ENCODE results near the gene CRABP1. TPM values are rescaled to one million over a fixed set of nuclear protein-coding genes. Genes with fewer than 3 reads are reported as not detected.
A peak's percentile ranks its signal among the peaks of the same experiment; 100 is the strongest.

Gene CRABP1
- total RNA-seq, 2 donors from 2014 or later = 1.7 TPM; not detected in 1

DNA sequence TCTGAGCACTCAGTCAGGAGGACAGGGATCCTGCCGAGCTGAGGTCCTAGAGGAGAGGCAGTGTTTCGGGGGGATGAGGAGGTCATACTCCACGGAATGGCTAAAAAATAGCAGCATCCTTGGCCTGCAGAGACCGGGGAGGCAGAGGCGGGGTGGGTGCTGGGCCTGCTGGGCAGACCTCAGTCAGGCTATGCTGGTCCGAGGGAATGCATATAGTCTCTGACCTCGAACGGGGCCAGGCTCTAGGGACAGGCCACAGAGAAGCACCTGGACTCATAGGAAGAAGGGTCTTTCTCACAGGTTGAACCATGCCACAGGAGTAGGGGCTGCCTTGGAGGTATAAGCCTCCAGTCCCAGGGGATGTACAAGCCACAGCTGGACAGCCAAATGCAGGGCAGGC is 26.8 kb upstream of the CRABP1 start:
- H3K27ac Mint-ChIP-seq = no peak overlapping the region
- no peak for ATAC-seq
- H3K9me3 Mint-ChIP-seq = no peaks in the 10 kb centered on the region
- peak in 1 of 2 donors; percentile 34 for DNase-seq (ENCODE audit: low spot score in 2 of 2)
- H3K36me3 Mint-ChIP-seq = no peaks in the 10 kb centered on the region

DNA sequence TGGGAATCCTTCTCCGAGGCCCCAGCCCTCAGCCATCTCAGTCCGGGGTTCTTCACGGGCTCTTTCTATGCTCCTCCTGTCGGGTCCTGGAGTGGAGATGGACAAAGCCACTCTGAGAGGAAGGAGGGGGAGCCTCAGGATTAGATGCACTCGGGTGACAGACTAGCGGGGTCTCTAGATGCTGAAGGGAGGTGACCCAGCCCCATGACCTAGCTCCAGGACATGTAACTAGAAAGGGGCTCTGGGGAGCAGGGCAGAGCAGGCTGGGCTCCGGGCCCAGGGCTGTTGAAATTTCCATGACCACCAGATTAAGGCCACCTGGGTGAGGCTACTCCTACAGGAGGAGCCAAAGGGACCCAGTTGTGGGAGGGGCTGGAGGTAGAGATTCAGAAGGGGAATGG is 26.0 kb upstream of the CRABP1 start:
- H3K9me3 Mint-ChIP-seq = no peaks in the 10 kb centered on the region
- no peaks in the 10 kb centered on the region for H3K36me3 Mint-ChIP-seq
- ATAC-seq (no peak), DNase-seq (ENCODE audit: low spot score in 2 of 2) (peak in 1 of 2 donors; percentile 42)
- H3K27ac Mint-ChIP-seq = no peak overlapping the region

DNA sequence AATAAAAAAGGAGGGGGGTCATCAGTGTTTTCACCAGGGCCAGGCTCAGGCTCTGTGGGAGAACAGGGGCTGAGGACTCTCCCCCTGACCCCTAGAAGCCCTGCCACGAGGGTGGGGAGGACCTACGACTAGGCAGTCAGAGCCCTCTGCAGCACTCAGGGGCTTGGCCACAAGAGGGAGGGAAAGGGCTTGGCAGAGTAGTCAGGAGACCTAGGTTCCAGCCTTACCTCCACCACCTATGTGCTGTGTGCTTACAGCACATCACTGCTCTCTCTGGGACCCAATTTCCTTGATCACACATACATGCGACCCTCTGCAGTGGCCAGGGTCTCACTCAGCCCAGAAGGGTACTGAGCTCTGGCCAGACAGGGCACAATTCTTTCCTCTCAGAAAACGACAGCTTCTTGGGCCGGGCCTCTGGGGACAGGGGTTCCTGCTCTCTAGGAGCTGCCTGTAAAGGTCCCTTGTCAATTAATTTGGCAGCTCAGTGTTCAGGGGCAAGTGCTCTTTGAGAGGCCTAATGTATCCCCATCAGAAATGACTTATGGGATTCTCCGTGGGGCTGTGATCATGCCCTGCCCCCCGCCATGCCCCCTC is 24.4 kb upstream of the CRABP1 start:
- no peak overlapping the region for H3K27ac Mint-ChIP-seq
- DNase-seq (ENCODE audit: low spot score in 2 of 2) (peak in 1 of 2 donors; percentile 44), ATAC-seq (peak in 1 of 2 donors; percentile 37)
- H3K36me3 Mint-ChIP-seq = no peaks in the 10 kb centered on the region
- no peaks in the 10 kb centered on the region for H3K9me3 Mint-ChIP-seq

DNA sequence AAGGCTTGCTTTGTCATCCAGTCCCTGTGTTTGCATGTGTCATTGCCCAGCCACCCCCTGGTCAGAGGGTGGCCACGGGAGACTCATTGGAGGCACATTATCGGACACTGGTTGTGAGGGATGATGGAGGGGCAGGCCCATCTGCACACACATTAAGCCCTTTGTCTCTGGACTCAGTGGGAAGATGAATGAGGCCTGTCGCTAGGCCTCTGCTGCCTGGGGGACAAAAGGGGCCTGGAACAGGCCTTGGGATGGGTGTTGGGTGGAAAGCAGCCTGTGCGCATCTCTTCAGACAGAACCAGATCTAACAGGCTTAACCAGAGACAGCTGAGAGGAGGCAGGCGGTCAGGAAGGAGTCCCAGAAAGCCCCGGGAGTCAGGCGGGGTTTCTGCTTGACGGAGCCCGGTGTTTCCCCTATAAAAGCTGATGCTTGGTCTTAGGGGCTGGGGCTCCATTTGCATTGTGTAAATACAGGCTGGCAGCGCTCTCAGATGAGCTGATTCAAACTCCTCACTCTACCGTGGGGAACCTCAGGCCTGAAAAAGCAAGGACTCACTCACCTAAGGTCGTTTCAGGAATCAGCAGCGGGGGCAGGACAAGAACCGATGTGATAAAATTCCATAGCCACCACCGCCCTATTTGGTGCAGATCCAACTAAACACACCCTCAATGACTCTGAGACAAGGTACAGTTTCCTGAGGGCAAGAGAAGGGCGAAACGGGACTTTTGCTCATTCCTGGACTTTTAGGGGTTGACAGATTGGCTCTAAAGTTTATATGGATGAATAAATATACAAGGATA is 23.7 kb upstream of the CRABP1 start:
- Mint-ChIP-seq H3K27ac (no peak overlapping the region), H3K9me3 (no peaks in the 10 kb centered on the region), H3K36me3 (no peaks in the 10 kb centered on the region)
- DNase-seq (ENCODE audit: low spot score in 2 of 2) = peak in 1 of 2 donors; percentile 44
- ATAC-seq = no peak

DNA sequence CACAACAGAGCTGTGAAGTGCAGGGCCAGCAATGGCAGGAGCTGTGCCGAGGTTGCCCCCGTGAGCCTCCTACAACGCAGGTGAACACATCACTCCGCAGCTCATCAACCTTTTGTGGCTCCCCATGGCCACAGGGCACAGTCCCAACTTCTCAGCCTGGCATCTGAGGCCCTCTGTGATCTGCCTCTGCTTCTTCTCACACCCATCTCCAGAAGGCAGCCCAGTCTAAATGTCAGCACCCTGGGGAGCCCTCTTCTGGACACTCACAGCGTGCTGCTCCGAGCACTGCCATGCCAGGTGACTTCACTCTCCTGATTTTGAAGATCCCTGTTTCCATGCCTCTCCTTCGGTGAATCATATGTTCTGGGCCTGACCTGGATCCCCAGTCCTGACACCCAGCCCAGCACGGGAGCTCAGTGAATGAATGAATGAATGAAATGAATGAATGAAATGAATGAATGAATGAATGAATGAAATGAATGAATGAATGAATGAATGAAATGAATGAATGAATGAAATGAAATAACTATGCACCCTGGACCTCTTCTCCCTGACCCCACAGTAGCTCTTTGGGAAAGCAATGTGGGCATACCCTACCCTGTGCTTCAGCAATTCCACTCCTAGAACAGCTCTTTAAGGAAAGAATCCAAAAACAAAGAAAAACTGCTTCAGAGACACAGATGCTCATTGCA is 22.9 kb upstream of the CRABP1 start:
- ATAC-seq (no peak), DNase-seq (ENCODE audit: low spot score in 2 of 2) (peak in 1 of 2 donors; percentile 39)
- H3K9me3 Mint-ChIP-seq = no peaks in the 10 kb centered on the region
- no peaks in the 10 kb centered on the region for H3K36me3 Mint-ChIP-seq
- H3K27ac Mint-ChIP-seq = peak overlapping the region; percentile 3 to 35

DNA sequence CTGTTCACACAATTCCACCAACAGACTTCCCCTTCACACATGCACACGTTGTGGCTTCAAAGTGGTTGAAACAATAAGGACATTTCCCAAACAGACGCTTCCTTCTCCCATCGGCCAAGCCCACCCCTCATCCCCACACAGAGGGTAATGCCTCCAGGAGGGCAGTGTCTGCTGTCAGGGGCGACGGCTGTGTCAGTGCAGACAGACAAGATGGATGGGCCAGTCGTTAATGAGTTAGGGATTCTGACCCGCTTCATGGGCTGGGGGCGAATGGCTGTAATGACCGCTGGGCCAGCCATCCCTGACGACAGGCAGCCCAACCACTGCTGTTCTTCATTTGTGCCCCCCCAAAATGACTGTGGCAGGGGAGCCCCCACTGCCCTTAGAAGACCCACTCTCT is 20.6 kb upstream of the CRABP1 start:
- no peak overlapping the region for H3K27ac Mint-ChIP-seq
- DNase-seq (ENCODE audit: low spot score in 2 of 2) (no peak), ATAC-seq (no peak)
- no peaks in the 10 kb centered on the region for H3K9me3 Mint-ChIP-seq
- H3K36me3 Mint-ChIP-seq = no peaks in the 10 kb centered on the region

DNA sequence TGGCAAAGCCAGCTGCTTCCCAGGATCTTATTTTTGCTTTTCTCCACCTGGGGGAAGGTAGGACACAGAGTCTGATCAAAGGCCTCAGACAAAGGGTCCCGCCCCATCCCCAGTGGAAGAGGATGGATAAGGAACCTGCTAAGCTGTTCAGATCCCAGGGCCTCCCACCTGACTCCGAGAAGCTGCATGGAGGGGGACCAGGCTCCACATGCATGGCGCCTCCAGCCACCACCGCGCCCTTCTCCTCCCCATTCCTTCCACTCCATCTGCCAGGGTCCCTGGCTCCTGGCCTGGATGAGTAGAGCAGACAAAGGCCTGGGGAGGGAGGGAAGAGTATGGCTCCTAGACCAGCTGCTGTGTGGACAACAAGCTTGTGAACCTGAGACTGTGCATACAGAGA is 20.0 kb upstream of the CRABP1 start:
- Mint-ChIP-seq H3K27ac (no peak overlapping the region), H3K9me3 (no peaks in the 10 kb centered on the region), H3K36me3 (no peaks in the 10 kb centered on the region)
- DNase-seq (ENCODE audit: low spot score in 2 of 2) (no peak), ATAC-seq (no peak)

DNA sequence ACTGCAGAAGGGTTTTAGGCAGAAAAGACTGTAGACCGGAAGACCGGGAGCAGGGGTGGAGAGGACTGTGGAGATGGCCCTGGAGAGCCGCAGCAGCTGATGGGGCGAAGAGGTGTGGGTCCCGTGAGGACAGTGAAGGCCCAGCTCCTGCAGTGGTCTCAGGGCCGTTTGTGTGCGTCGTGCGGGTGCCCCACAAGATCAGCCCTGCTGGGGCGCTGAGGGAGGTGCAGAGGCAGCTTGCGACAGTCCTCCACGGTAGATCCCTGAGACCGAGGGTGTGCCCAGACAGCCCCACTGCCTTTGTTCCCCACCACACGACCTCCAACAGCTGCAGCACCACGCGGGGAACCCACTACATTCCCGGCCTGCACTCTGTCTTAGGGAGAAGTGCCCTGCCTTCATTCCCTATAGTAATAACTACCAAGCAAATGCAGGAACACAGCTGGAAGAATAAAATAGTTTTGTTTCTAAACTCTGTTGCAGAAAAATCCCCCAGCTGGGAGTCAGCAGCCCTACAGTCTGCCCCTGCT is 19.0 kb upstream of the CRABP1 start:
- no peaks in the 10 kb centered on the region for H3K9me3 Mint-ChIP-seq
- no peaks in the 10 kb centered on the region for H3K36me3 Mint-ChIP-seq
- DNase-seq (ENCODE audit: low spot score in 2 of 2) (no peak), ATAC-seq (no peak)
- no peak overlapping the region for H3K27ac Mint-ChIP-seq

DNA sequence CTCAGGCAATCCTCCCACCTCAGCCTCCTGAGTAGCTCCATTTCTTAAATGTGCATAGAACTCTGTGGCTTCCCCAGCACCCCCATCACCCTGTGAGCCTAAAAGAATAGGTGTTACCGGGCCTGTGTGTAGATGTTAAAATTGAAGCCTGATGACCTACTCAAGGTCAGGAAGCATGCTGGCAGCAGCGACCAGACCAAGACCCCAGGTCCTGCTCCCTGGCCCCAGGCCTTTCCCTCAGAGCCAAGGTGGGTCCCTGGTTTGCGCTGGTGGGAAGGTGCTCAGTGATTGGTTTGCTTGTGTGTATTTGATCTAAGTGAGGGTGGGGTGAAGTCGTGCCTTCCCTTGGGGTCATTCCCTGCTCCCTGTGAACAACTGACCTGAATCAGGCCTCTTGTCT is 18.4 kb upstream of the CRABP1 start:
- Mint-ChIP-seq H3K9me3 (no peaks in the 10 kb centered on the region), H3K36me3 (no peaks in the 10 kb centered on the region), H3K27ac (no peak overlapping the region)
- ATAC-seq = no peak
- no peak for DNase-seq (ENCODE audit: low spot score in 2 of 2)

DNA sequence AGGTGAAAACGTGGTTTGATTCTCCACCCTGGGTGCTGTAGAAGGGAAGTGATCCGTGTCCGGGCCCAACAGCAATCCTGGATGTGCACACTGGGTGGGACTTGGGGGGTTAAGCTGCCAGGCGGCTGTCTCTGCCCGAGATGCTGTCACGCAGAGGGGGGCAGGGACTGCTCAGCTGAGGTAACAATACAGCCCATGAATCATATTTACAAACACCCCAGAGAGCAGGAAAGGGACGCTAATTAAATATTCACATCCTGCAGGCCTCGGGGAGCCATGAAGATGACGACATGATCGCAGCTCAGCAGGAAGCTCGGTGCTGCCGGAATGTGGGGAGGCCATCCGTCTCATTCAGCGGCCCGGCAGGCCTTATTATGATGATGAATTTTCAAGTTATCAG is 17.9 kb upstream of the CRABP1 start:
- Mint-ChIP-seq H3K36me3 (no peaks in the 10 kb centered on the region), H3K9me3 (no peaks in the 10 kb centered on the region), H3K27ac (no peak overlapping the region)

DNA sequence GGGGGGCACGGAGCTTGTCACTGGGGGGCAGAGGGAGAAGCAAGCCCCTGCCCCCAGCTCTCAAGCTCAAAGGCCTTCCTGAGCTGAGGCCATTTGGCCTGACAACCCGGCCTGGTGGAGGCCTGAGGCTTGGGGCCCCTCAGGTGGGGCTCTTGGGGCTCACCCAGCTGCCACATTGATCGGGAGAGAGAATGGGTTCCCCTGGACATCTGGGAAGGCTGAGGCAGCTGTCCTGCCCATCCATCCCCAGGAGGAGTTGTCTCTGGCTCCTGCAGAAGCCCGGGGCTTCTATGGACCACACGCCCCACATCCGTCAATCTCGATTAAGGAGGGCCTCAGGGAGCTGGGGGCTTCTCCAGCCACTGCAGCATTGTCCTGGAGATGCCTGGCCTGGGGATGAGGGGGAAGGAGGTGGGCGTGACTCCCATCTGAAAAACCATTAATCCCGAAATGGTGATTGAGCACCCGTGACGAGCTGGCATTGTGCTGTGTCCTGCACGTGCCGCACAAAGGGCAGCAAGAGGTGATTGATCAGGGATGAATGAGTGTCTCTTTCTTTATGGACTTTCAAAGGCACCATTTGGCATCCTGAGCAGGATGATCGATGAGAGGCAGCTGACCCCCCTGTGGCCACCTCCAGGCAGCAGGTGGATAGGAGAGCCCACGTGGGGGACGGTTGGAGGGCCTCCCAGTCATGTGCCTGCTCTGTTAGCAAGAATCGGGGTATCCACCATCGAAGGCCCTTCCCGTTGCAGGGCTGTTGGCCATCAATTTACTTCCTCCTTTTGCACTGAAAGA is 17.2 kb upstream of the CRABP1 start:
- no peaks in the 10 kb centered on the region for H3K9me3 Mint-ChIP-seq
- ATAC-seq (no peak), DNase-seq (ENCODE audit: low spot score in 2 of 2) (no peak)
- no peak overlapping the region for H3K27ac Mint-ChIP-seq
- no peaks in the 10 kb centered on the region for H3K36me3 Mint-ChIP-seq

More for the DNA sequence above, 17.9 kb upstream of the CRABP1 start:
- ATAC-seq (no peak), DNase-seq (ENCODE audit: low spot score in 2 of 2) (no peak)

DNA sequence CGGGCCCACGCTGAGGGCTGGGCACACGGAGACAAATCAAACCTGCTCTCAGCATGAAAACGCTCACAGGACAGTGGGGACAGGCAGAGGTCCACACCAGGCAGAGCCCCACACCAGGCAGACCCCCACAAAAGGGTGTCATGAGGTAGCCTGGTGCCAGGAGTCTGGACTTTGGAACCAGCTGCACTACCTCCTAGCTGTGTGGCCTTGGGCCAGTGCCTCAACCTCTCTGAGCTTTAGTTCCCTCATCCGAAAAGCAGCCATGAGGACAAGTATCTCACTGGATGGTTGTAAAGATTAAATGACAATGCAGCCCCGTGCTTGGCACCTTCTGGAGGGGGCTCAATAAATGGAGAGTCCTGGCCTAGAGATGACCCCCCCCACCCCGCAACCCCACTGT is 16.5 kb upstream of the CRABP1 start:
- H3K36me3 Mint-ChIP-seq = no peaks in the 10 kb centered on the region
- DNase-seq (ENCODE audit: low spot score in 2 of 2) (no peak), ATAC-seq (no peak)
- H3K9me3 Mint-ChIP-seq = no peaks in the 10 kb centered on the region
- H3K27ac Mint-ChIP-seq = no peak overlapping the region

DNA sequence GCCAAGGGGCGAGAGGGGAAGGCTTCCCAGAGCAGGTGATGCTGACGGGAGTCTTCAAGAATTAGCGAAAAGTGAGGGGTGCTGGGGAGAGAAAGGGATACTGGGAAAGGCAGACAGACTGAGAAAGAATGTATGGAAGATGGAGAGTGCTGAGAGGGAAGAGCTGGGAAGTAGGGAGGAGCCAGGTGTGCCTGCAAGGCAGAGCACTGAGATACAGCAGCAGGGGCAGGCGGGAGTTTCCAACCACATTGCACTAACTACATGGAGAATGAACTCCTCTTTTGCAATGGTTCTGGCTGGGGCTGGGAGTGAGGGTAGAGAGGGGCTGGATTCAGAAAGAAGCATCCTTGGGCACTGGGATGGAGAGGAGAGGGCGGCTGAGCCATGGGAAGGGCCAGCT is 16.0 kb upstream of the CRABP1 start:
- Mint-ChIP-seq H3K36me3 (no peaks in the 10 kb centered on the region), H3K27ac (no peak overlapping the region), H3K9me3 (no peaks in the 10 kb centered on the region)
- DNase-seq (ENCODE audit: low spot score in 2 of 2) (no peak), ATAC-seq (no peak)

DNA sequence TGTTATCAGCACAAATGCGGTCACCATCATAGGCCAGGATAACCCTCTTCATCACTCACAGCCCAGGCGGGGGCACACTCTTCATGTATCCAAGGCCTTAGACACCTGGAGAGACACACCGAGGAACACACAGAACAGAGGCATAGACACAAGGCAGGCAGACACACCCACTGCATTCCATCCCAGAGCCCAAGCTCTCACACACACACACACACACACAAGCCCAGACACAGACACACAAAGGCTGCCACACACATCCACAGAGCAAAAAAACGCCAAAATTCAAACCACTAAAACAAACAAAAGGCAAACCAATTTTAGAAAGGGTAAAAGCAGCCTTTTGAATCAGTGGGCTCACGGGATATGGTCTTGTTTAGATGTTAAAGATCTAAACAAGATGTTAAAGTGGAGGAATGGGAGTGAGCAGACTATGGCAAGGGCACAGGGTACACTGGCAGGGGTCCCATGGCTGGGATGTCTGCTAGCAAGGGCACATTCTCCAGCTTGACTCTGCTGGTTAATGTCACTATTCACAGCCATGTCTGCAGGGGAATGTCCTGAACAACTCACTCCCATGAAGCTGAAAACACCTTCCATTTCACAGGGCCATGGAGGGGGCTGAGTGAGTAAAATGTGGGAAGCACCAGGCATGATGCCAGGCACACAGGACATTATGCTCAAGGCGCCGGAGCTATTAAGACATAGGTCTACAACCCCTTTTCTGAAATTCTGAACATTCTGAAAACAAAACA is 14.9 kb upstream of the CRABP1 start:
- DNase-seq (ENCODE audit: low spot score in 2 of 2) (no peak), ATAC-seq (no peak)

DNA sequence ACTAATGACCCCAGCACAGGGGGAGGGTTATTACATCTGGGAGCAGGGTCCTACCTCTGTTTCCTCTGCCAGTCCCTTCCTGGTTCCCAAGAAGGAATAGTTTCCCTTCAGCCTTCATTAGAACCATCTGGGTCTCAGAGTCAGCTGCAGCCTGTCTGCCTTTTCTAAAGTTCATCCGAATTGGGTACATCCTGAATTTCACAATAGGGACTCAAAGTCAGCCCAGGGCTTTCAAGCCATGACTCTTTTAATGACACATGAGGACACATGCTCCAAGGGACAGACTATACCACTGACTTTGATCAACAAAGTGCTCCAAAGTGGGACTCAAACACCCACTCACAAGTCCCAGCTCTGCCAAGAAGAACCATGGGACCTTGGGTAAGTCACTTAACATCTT is 12.7 kb upstream of the CRABP1 start:
- H3K9me3 Mint-ChIP-seq = no peaks in the 10 kb centered on the region
- ATAC-seq (no peak), DNase-seq (ENCODE audit: low spot score in 2 of 2) (no peak)
- no peak overlapping the region for H3K27ac Mint-ChIP-seq
- no peaks in the 10 kb centered on the region for H3K36me3 Mint-ChIP-seq

More for the DNA sequence above, 14.9 kb upstream of the CRABP1 start:
- Mint-ChIP-seq H3K27ac (no peak overlapping the region), H3K36me3 (no peaks in the 10 kb centered on the region), H3K9me3 (no peaks in the 10 kb centered on the region)

DNA sequence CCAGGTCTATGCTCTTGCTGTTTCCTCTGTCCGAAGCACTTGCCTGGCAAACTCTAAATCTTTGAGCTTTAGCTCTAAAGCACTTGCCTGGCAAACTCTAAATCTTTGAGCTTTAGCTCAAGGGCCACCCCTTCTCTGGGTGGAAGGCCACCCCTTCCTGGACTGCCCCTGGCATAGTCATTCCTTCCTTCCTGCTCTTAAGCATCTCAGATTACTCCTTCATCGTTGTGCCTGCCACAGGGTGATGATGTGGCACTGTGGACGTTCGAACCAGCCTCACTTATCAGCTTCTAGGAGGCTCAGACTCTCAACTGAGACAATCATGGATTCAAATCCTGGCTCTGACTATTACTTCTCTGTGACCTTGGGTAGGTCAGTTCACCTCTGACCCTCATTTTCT is 10.5 kb upstream of the CRABP1 start:
- Mint-ChIP-seq H3K9me3 (no peaks in the 10 kb centered on the region), H3K36me3 (no peaks in the 10 kb centered on the region), H3K27ac (peak overlapping the region in 1 of 2 donors; percentile 22)
- ATAC-seq (peak in 1 of 2 donors; percentile 33), DNase-seq (ENCODE audit: low spot score in 2 of 2) (no peak)

Data from activated naive CD4-positive, alpha-beta T cell treated with anti-CD3 and anti-CD28 coated beads, Interleukin-2, amount 50 U/mL, for 72 hours (primary cell).